HG03558 (cell line): Measurements from ENCODE around the gene BST1.
"Not testable (repeated sequence)": the region's sequence is repeated elsewhere in the genome, so short reads cannot be mapped to it uniquely, and the experiment has no call there.

Experiments
- ATAC-seq: cut with Tn5 transposase; IDR thresholded peaks from one replicate; pipeline ENCODE4 v1.9.1; 2021; ENCODE audit warnings: moderate number of reproducible peaks; ENCODE audit not compliant: unreplicated experiment; ENCODE audit errors: extremely low read depth

Gene BST1

GRCh38 chr4:15740764-15741404, 38.0 kb downstream of the BST1 start:
- no peak for ATAC-seq

GRCh38 chr4:15742083-15742582, 39.3 kb downstream of the BST1 start:
- no peak for ATAC-seq

GRCh38 chr4:15742637-15743036, 39.8 kb downstream of the BST1 start:
- ATAC-seq: no peak

- ATAC-seq: no peak
These were observed 41.2 kb downstream of the BST1 start for GRCh38 chr4:15744016-15744545.

- no peak for ATAC-seq
These were observed 43.2 kb downstream of the BST1 start for GRCh38 chr4:15746110-15746509.

- no peak for ATAC-seq
These were observed 46.1 kb downstream of the BST1 start for GRCh38 chr4:15749001-15749400.

- ATAC-seq: no peak
These were observed 48.3 kb downstream of the BST1 start for GRCh38 chr4:15751153-15751552.

- ATAC-seq: no peak
These were observed 50.2 kb downstream of the BST1 start for GRCh38 chr4:15753081-15753480.

GRCh38 chr4:15753786-15754185, 50.9 kb downstream of the BST1 start:
- no peak for ATAC-seq

GRCh38 chr4:15754323-15754722, 51.5 kb downstream of the BST1 start:
- ATAC-seq: no peak

- ATAC-seq: no peak
These were observed 52.7 kb downstream of the BST1 start for GRCh38 chr4:15755321-15756155.

GRCh38 chr4:15756361-15756861, 53.5 kb downstream of the BST1 start:
- ATAC-seq: peak; percentile 79

- no peak for ATAC-seq
These were observed 54.2 kb downstream of the BST1 start for GRCh38 chr4:15757054-15757453.

GRCh38 chr4:15758294-15758693, 55.4 kb downstream of the BST1 start:
- no peak for ATAC-seq

- ATAC-seq: not testable (repeated sequence)
These were observed 59.6 kb downstream of the BST1 start for GRCh38 chr4:15762460-15762859.

GRCh38 chr4:15765391-15765790, 62.5 kb downstream of the BST1 start:
- ATAC-seq: no peak

- peak; percentile 69 for ATAC-seq
These were observed 63.2 kb downstream of the BST1 start for GRCh38 chr4:15765910-15766697.

GRCh38 chr4:15766821-15767220, 64.0 kb downstream of the BST1 start:
- no peak for ATAC-seq

GRCh38 chr4:15769202-15769601, 66.3 kb downstream of the BST1 start:
- ATAC-seq: no peak
